Neural cell (in vitro differentiated cells): Measurements from ENCODE around the gene CCL17.

ENCODE experiments used
- CTCF ChIP-seq: fragments of 450-650 bp; IDR thresholded peaks from 2 replicates; pipeline ENCODE4 v1.5.1; 2014; ENCODE audit warnings: antibody characterized with exemption, mild to moderate bottlenecking, moderate library complexity; ENCODE audit not compliant: poor library complexity, severe bottlenecking
- EP300 ChIP-seq: fragments of 450-650 bp; conservative IDR thresholded peaks from 2 replicates; pipeline ENCODE4 v1.6.1; 2014; ENCODE audit warnings: antibody characterized with exemption, mild to moderate bottlenecking, moderate library complexity; ENCODE audit not compliant: poor library complexity, severe bottlenecking
- POLR2AphosphoS5 ChIP-seq: IDR thresholded peaks from 2 replicates; pipeline ENCODE4 v1.6.1; 2012
- SMC3 ChIP-seq: fragments of 450-650 bp; conservative IDR thresholded peaks from 2 replicates; pipeline ENCODE4 v1.6.1; 2014; ENCODE audit warnings: antibody characterized with exemption, mild to moderate bottlenecking, moderate library complexity; ENCODE audit not compliant: poor library complexity

GRCh38 chr16:57388359-57389086 is 16.0 kb upstream of the CCL17 start:
- no peak for TF ChIP-seq CTCF
- no peak for TF ChIP-seq POLR2AphosphoS5
- TF ChIP-seq EP300 = no peak
- TF ChIP-seq SMC3 = no peak
